GM23338 (cell line): ENCODE results near the gene SEMA5A. TPM values are rescaled to one million over a fixed set of nuclear protein-coding genes. Genes with fewer than 3 reads are reported as not detected.

Experiments used
- ATAC-seq: fragments of 200-7000 bp; cut with Tn5 transposase; 3 replicates; pipeline ENCODE4 v1.9.1; 2020
- DNase-seq: peaks from one replicate; pipeline ENCODE4 v3.0.0-alpha.2; 2015; ENCODE audit warnings: low spot score
- H2AFZ ChIP-seq: fragments of 200-600 bp; sonication (generic); 2 replicates; pipeline ENCODE4 v1.8.0; 2016; ENCODE audit warnings: antibody characterized with exemption, mild to moderate bottlenecking, moderate library complexity
- H3F3A ChIP-seq: fragments of 200-600 bp; sonication (generic); replicated peaks from 2 replicates; pipeline ENCODE4 v1.8.0; 2017; ENCODE audit warnings: antibody characterized with exemption, mixed run types, low read depth
- H3K27ac ChIP-seq: fragments of 200-600 bp; sonication (generic); 2 replicates; pipeline ENCODE4 v1.6.1; 2016; ENCODE audit warnings: low read depth
- H3K27me3 ChIP-seq: fragments of 200-600 bp; sonication (generic); 2 replicates; pipeline ENCODE4 v1.8.0; 2016; ENCODE audit warnings: mild to moderate bottlenecking, mixed run types, moderate library complexity; ENCODE audit not compliant: insufficient read depth
- H3K36me3 ChIP-seq: fragments of 200-600 bp; sonication (generic); 2 replicates; pipeline ENCODE4 v1.8.0; 2016; ENCODE audit warnings: mild to moderate bottlenecking; ENCODE audit not compliant: insufficient read depth
- H3K4me1 ChIP-seq: fragments of 200-600 bp; sonication (generic); 2 replicates; pipeline ENCODE4 v1.8.0; 2016; ENCODE audit warnings: mild to moderate bottlenecking, moderate library complexity; ENCODE audit not compliant: insufficient read depth
- H3K4me2 ChIP-seq: fragments of 200-600 bp; sonication (generic); 2 replicates; pipeline ENCODE4 v1.7.1; 2017; ENCODE audit warnings: mixed run types
- H3K4me3 ChIP-seq: fragments of 200-600 bp; sonication (generic); 2 replicates; pipeline ENCODE4 v1.6.1; 2016; ENCODE audit warnings: mixed run types
- H3K79me2 ChIP-seq: fragments of 200-600 bp; sonication (generic); replicated peaks from 2 replicates; pipeline ENCODE4 v1.8.0; 2017; ENCODE audit warnings: mild to moderate bottlenecking; ENCODE audit not compliant: insufficient read depth
- H3K9me2 ChIP-seq: fragments of 200-600 bp; sonication (generic); 2 replicates; pipeline ENCODE4 v1.8.0; 2017; ENCODE audit not compliant: insufficient read depth
- H4K20me1 ChIP-seq: fragments of 200-600 bp; sonication (generic); replicated peaks from 2 replicates; pipeline ENCODE4 v1.8.0; 2017; ENCODE audit warnings: mild to moderate bottlenecking; ENCODE audit not compliant: insufficient read depth
- H3K27ac Mint-ChIP-seq: 2 replicates; pipeline ENCODE4 v1.8.0; 2020; ENCODE audit warnings: inconsistent platforms, mild to moderate bottlenecking, moderate library complexity, mixed read lengths
- H3K27me3 Mint-ChIP-seq: 3 replicates; pipeline ENCODE4 v1.8.0; 2022; ENCODE audit warnings: low read depth, mild to moderate bottlenecking, moderate library complexity, mixed read lengths, inconsistent platforms; ENCODE audit not compliant: insufficient read depth, poor library complexity
- H3K36me3 Mint-ChIP-seq: 3 replicates; pipeline ENCODE4 v1.8.0; 2021; ENCODE audit warnings: low read depth, mild to moderate bottlenecking, inconsistent platforms, moderate library complexity, mixed read lengths
- H3K4me1 Mint-ChIP-seq: 3 replicates; pipeline ENCODE4 v1.8.0; 2020; ENCODE audit warnings: mild to moderate bottlenecking, inconsistent platforms, mixed read lengths
- H3K4me3 Mint-ChIP-seq: 3 replicates; pipeline ENCODE4 v1.8.0; 2021; ENCODE audit warnings: moderate library complexity, mild to moderate bottlenecking, inconsistent platforms, mixed read lengths
- H3K9me3 Mint-ChIP-seq: 3 replicates; pipeline ENCODE4 v1.8.0; 2020; ENCODE audit warnings: moderate library complexity, mild to moderate bottlenecking, inconsistent platforms, mixed read lengths
- CREB1 ChIP-seq: fragments of 250-450 bp; sonication (Bioruptor Pico); IDR thresholded peaks from 2 replicates; pipeline ENCODE4 v1.5.0; 2020; ENCODE audit warnings: low read depth, mild to moderate bottlenecking, moderate library complexity
- CTCF ChIP-seq, 2 experiments: fragments of 200-600 bp in 1 of 2; sonication (generic) in 1 of 2; conservative IDR thresholded peaks; 2 replicates each; pipeline versions ENCODE4 v1.5.1 to v1.6.1; 2016 to 2017; ENCODE audit warnings: antibody characterized with exemption in 2 of 2, low read depth in 2 of 2, mild to moderate bottlenecking in 2 of 2, moderate library complexity in 1 of 2
- EZH2 ChIP-seq: fragments of 200-600 bp; sonication (generic); IDR thresholded peaks from one replicate; pipeline ENCODE4 v1.8.0; 2017; ENCODE audit warnings: antibody characterized with exemption, mild to moderate bottlenecking, low read depth; ENCODE audit not compliant: unreplicated experiment
- EZH2phosphoT487 ChIP-seq: fragments of 200-600 bp; sonication (generic); IDR thresholded peaks from one replicate; pipeline ENCODE4 v1.8.1; 2018; ENCODE audit warnings: antibody characterized with exemption; ENCODE audit not compliant: unreplicated experiment
- JUNB ChIP-seq: IDR thresholded peaks from one replicate; pipeline ENCODE4 v1.6.1; 2016; ENCODE audit warnings: antibody characterized with exemption; ENCODE audit not compliant: unreplicated experiment
- NANOG ChIP-seq: IDR thresholded peaks from 2 replicates; pipeline ENCODE4 v1.6.1; 2016; ENCODE audit warnings: antibody characterized with exemption, borderline replicate concordance
- POLR2AphosphoS5 ChIP-seq: IDR thresholded peaks from 2 replicates; pipeline ENCODE4 v1.6.1; 2016; ENCODE audit warnings: antibody characterized with exemption, low read depth
- REST ChIP-seq: IDR thresholded peaks from one replicate; pipeline ENCODE4 v1.6.1; 2018; ENCODE audit warnings: antibody characterized with exemption; ENCODE audit not compliant: unreplicated experiment
- STAT1 ChIP-seq: IDR thresholded peaks from one replicate; pipeline ENCODE4 v1.6.1; 2016; ENCODE audit warnings: antibody characterized with exemption; ENCODE audit not compliant: unreplicated experiment
- ZNF114 ChIP-seq: fragments of 250-450 bp; sonication (Bioruptor Pico); IDR thresholded peaks from 2 replicates; pipeline ENCODE4 v1.5.0; 2020; ENCODE audit warnings: mild to moderate bottlenecking, moderate library complexity
- ZNF331 ChIP-seq: fragments of 250-450 bp; sonication (Bioruptor Pico); IDR thresholded peaks from 2 replicates; pipeline ENCODE4 v1.5.0; 2020; ENCODE audit warnings: low read depth, mild to moderate bottlenecking, moderate library complexity
- polyA plus RNA-seq: library from polyadenylated mRNA; unstranded; fragments of >200 nt; fragmentation: Nextera tagmentation; extraction: Ambion mirVana; gene quantifications from 2 replicates; pipeline ENCODE4 v1.2.1, GENCODE V29; 2016
- total RNA-seq: library from RNA; depleted of rRNA; stranded (reverse); fragments of >200 nt; shearing (Covaris generic); gene quantifications from 2 replicates; pipeline ENCODE4 v1.2.3, GENCODE V29; 2014

SEMA5A gene
- total and polyA plus RNA-seq, 2 experiments from 2014 or later, result 2.1 to 8.1 TPM

GRCh38 chr5:9479361-9479760 is 66.5 kb downstream of the SEMA5A start (continued):
- TF ChIP-seq ZNF114 (CRISPR knock-in tag) (no peak), POLR2AphosphoS5 (no peak), JUNB (no peak), REST (no peak), EZH2 (no peak), EZH2phosphoT487 (no peak)

- Histone ChIP-seq H3K36me3 (no peaks in the 10 kb centered on the region; the same call in 1 of the 2 replicates), H3K27me3 (no peaks in the 10 kb centered on the region), H2AFZ (no peak overlapping the region), H3K4me1 (peaks cover under 1% of the 10 kb centered on the region; the same call in 1 of the 2 replicates), H4K20me1 (no peaks in the 10 kb centered on the region), H3K27ac (no peak overlapping the region), H3F3A (no peaks in the 10 kb centered on the region), H3K4me3 (no peak overlapping the region), H3K4me2 (no peak overlapping the region), H3K79me2 (no peaks in the 10 kb centered on the region; the same call in 1 of the 2 replicates), H3K9me2 (0 out of 2 replicates have a peak, but pooled peaks cover 5% of the 10 kb centered on the region)
- Mint-ChIP-seq H3K4me1 (no peaks in the 10 kb centered on the region), H3K4me3 (no peak overlapping the region), H3K9me3 (peaks cover 27% of the 10 kb centered on the region), H3K27ac (no peak overlapping the region), H3K36me3 (peaks cover 28% of the 10 kb centered on the region), H3K27me3 (peaks cover 3% of the 10 kb centered on the region)
- DNase-seq (no peak), ATAC-seq (no peak)
- TF ChIP-seq EZH2phosphoT487 (no peak), CREB1 (CRISPR knock-in tag) (no peak), STAT1 (no peak), ZNF331 (CRISPR knock-in tag) (no peak), CTCF (conservative IDR thresholded peaks at IDR 0.05; ENCODE audit: low read depth in 2 of 2) (no peak), NANOG (no peak), POLR2AphosphoS5 (no peak), REST (no peak)
These were observed 68.3 kb downstream of the SEMA5A start for GRCh38 chr5:9477537-9477936.
